AG08395 (cell line): ENCODE results near the gene PPIH.
"Not testable (repeated sequence)": the region's sequence is repeated elsewhere in the genome, so short reads cannot be mapped to it uniquely, and the experiment has no call there.

ENCODE experiments used
- DNase-seq: peaks from one replicate; pipeline ENCODE4 v3.0.0; 2012; ENCODE audit warnings: mixed read lengths, low spot score

PPIH gene

GRCh38 chr1:42657981-42658876 is at the start of gene PPIH:
Gene PPIH (plus strand): TSS chr1:42658423. CDS start chr1:42658447, 24 bp downstream.
- peak; percentile 98 for DNase-seq

GRCh38 chr1:42613803-42614131 is 44.5 kb upstream of the PPIH start:
- no peak for DNase-seq

- no peak for DNase-seq
These were observed 39.4 kb upstream of the PPIH start for GRCh38 chr1:42618866-42619265.

GRCh38 chr1:42620307-42620706 is 37.9 kb upstream of the PPIH start:
- no peak for DNase-seq

- not testable (repeated sequence) for DNase-seq
These were observed 37.0 kb upstream of the PPIH start for GRCh38 chr1:42621180-42621579.

GRCh38 chr1:42627205-42627604 is 31.0 kb upstream of the PPIH start:
- DNase-seq = not testable (repeated sequence)

GRCh38 chr1:42639116-42639515 is 19.1 kb upstream of the PPIH start:
- no peak for DNase-seq

- DNase-seq = no peak
These were observed 12.2 kb upstream of the PPIH start for GRCh38 chr1:42646056-42646455.

GRCh38 chr1:42657201-42657600 is 1.0 kb upstream of the PPIH start:
- no peak for DNase-seq

GRCh38 chr1:42658877-42659337 is 684 bp downstream of the PPIH start:
- DNase-seq = peak; percentile 10

GRCh38 chr1:42660907-42661500 is 2.8 kb downstream of the PPIH start:
- no peak for DNase-seq

- DNase-seq = no peak
These were observed 11.7 kb downstream of the PPIH start for GRCh38 chr1:42669936-42670335.

GRCh38 chr1:42670425-42670824 is 12.2 kb downstream of the PPIH start:
- no peak for DNase-seq

- DNase-seq = no peak
These were observed 16.0 kb downstream of the PPIH start for GRCh38 chr1:42674214-42674613.

- no peak for DNase-seq
These were observed 16.5 kb downstream of the PPIH start for GRCh38 chr1:42674682-42675081.

- DNase-seq = no peak
These were observed 17.2 kb downstream of the PPIH start for GRCh38 chr1:42675467-42675866.

- DNase-seq = no peak
These were observed 18.4 kb downstream of the PPIH start for GRCh38 chr1:42676534-42677087.

- DNase-seq = peak; percentile 22
These were observed 21.3 kb downstream of the PPIH start for GRCh38 chr1:42679364-42679983.

- DNase-seq = no peak
These were observed 21.8 kb downstream of the PPIH start for GRCh38 chr1:42680055-42680454.

- DNase-seq = peak; percentile 12
These were observed 22.9 kb downstream of the PPIH start for GRCh38 chr1:42680921-42681683.

GRCh38 chr1:42681741-42682483 is 23.7 kb downstream of the PPIH start, which contains the start of gene YBX1:
Gene YBX1 (plus strand): TSS chr1:42682418. CDS start chr1:42682566, 148 bp downstream.
- DNase-seq = peak; percentile 100
